ENCODE data around the gene ASIC5.

GRCh38 chr4:155914782-155915181 lies 48.7 kb upstream of the ASIC5 start:
- TF ChIP-seq REST (IDR thresholded peaks at IDR 0.05; ENCODE audit: low read depth, low read length) (no peak), GABPA (IDR thresholded peaks at IDR 0.05; ENCODE audit: low read depth) (no peak), CTCF (IDR thresholded peaks at IDR 0.05) (no peak), RCOR1 (IDR thresholded peaks at IDR 0.05; ENCODE audit: low read length) (no peak), SMC3 (IDR thresholded peaks at IDR 0.05; ENCODE audit: low read depth, low read length) (no peak), EP300 (IDR thresholded peaks at IDR 0.05; ENCODE audit: borderline replicate concordance in 1 of 2, low read depth in 1 of 2, low read length in 1 of 2) (no peak), RAD21 (IDR thresholded peaks at IDR 0.05; ENCODE audit: low read length) (no peak)
